Measurements from ENCODE around the gene ARL13B. TPM values are rescaled to one million over a fixed set of nuclear protein-coding genes. Genes with fewer than 3 reads are reported as not detected.

Gene ARL13B
- polyA plus RNA-seq, 1 of the 3 experiments (the other 2 are of a cell fraction): 4.9 TPM

- TF ChIP-seq USF2 (IDR thresholded peaks at IDR 0.05; ENCODE audit: borderline replicate concordance, low read depth, low read length) (no peak), POLR2AphosphoS5 (IDR thresholded peaks at IDR 0.05; ENCODE audit: low read depth, low read length) (no peak)
Observed at GRCh38 chr3:93988764-93989163, 8.8 kb downstream of the ARL13B start (continued).

- no peak overlapping the region for H3K4me3 ChIP-seq (ENCODE audit: low read depth in 2 of 2, low read length in 1 of 2)
- H3K9me3 ChIP-seq: no peaks in the 10 kb centered on the region
- H3K36me3 ChIP-seq (replicated peaks in 1 of 2; ENCODE audit: control insufficient read depth in 1 of 2, insufficient read depth in 2 of 2, low read length in 1 of 2): no peaks in the 10 kb centered on the region
- no peak overlapping the region for H3K9ac ChIP-seq
- no peak overlapping the region for H2AFZ ChIP-seq (ENCODE audit: low read depth)
- ChIA-PET POLR2A (interaction anchor here (0.6 to 0.7 kb wide), 2 partner anchors 16 to 130 kb away, joined by 3 read pairs; partner anchors contain the start of gene PROS1), CTCF (interaction anchor here (1.0 to 2.5 kb wide), 7 partner anchors 10 to 106 kb away, joined by 3 to 8 read pairs (median 4); partner anchors contain the start of gene PROS1)
- H3K9me2 ChIP-seq: no peaks in the 10 kb centered on the region
- H3K27me3 ChIP-seq (ENCODE audit: insufficient read depth): no peaks in the 10 kb centered on the region
- H3F3A ChIP-seq (replicated peaks; ENCODE audit: insufficient read depth): no peaks in the 10 kb centered on the region
- no peaks in the 10 kb centered on the region for H4K20me1 ChIP-seq (ENCODE audit: insufficient read depth)
- H3K79me2 ChIP-seq (ENCODE audit: insufficient read depth): peaks cover 86% of the 10 kb centered on the region
- DNase-seq: no peak
- TF ChIP-seq CHD2 (IDR thresholded peaks at IDR 0.05; ENCODE audit: low read length, partially characterized antibody): no peak
- TF ChIP-seq NRF1 (IDR thresholded peaks at IDR 0.05; ENCODE audit: low read depth, low read length): no peak
- TF ChIP-seq EP300 (IDR thresholded peaks at IDR 0.05; ENCODE audit: borderline replicate concordance in 1 of 2, low read depth in 1 of 2, low read length in 1 of 2): no peak
- H3K4me2 ChIP-seq: no peak overlapping the region
- whole genome bisulfite sequencing (ENCODE audit: low lambda C conversion rate): 94% methylated on average over 3 of the region's 3 CpGs
- no peak overlapping the region for H3K27ac ChIP-seq (ENCODE audit: low read depth in 2 of 2, low read length in 1 of 2)
- H3K4me1 ChIP-seq (ENCODE audit: control insufficient read depth in 1 of 2, insufficient read depth in 2 of 2, low read depth in 1 of 2, low read length in 1 of 2): peaks cover 3 to 11% of the 10 kb centered on the region in 2 experiments; a peak in 3 of 4 replicates
Observed at GRCh38 chr3:93989241-93989640, 9.3 kb downstream of the ARL13B start.

GRCh38 chr3:93991631-93992030, 11.7 kb downstream of the ARL13B start:
- no peak overlapping the region for H3K9ac ChIP-seq
- H3K27me3 ChIP-seq (ENCODE audit: insufficient read depth): no peaks in the 10 kb centered on the region
- ChIA-PET POLR2A (no interaction called here), CTCF (interaction anchor here (1.0 to 4.9 kb wide), 2 partner anchors 12 to 78 kb away, joined by 4 to 28 read pairs; no protein-coding TSS in a partner anchor)
- DNase-seq: no peak
- peaks cover 3 to 11% of the 10 kb centered on the region in 2 experiments; a peak in 3 of 4 replicates for H3K4me1 ChIP-seq (ENCODE audit: control insufficient read depth in 1 of 2, insufficient read depth in 2 of 2, low read depth in 1 of 2, low read length in 1 of 2)
- peaks cover 3% of the 10 kb centered on the region for H3F3A ChIP-seq (replicated peaks; ENCODE audit: insufficient read depth)
- H2AFZ ChIP-seq (ENCODE audit: low read depth): no peak overlapping the region
- peaks cover 72% of the 10 kb centered on the region for H3K79me2 ChIP-seq (ENCODE audit: insufficient read depth)
- WGBS (ENCODE audit: low lambda C conversion rate): 85% methylated on average over 2 of the region's 2 CpGs
- no peaks in the 10 kb centered on the region for H3K9me3 ChIP-seq
- H4K20me1 ChIP-seq (ENCODE audit: insufficient read depth): no peaks in the 10 kb centered on the region
- no peak for TF ChIP-seq REST (IDR thresholded peaks at IDR 0.05; ENCODE audit: low read depth, low read length)
- no peak for TF ChIP-seq SIN3A (IDR thresholded peaks at IDR 0.05; ENCODE audit: borderline replicate concordance, low read depth, low read length)
- no peak for TF ChIP-seq USF1 (IDR thresholded peaks at IDR 0.05; ENCODE audit: borderline replicate concordance, low read depth)
- no peak for TF ChIP-seq MAX (IDR thresholded peaks at IDR 0.05; ENCODE audit: low read depth)
- TF ChIP-seq MXI1 (IDR thresholded peaks at IDR 0.05; ENCODE audit: low read depth, low read length): no peak
- no peak for TF ChIP-seq FOXM1 (IDR thresholded peaks at IDR 0.05; ENCODE audit: low read depth)
- no peak for TF ChIP-seq GATA2 (CRISPR knock-in tag; IDR thresholded peaks at IDR 0.05)
- no peak for TF ChIP-seq USF2 (IDR thresholded peaks at IDR 0.05; ENCODE audit: borderline replicate concordance, low read depth, low read length)
- no peak for TF ChIP-seq SMC3 (IDR thresholded peaks at IDR 0.05; ENCODE audit: low read depth, low read length)
- TF ChIP-seq MEF2A (IDR thresholded peaks at IDR 0.05; ENCODE audit: borderline replicate concordance, low read depth): no peak
- TF ChIP-seq ELF1 (IDR thresholded peaks at IDR 0.05): no peak
- no peak for TF ChIP-seq CHD2 (IDR thresholded peaks at IDR 0.05; ENCODE audit: low read length, partially characterized antibody)
- no peak for TF ChIP-seq RXRA (IDR thresholded peaks at IDR 0.05; ENCODE audit: borderline replicate concordance, low read depth)
- no peaks in the 10 kb centered on the region for H3K36me3 ChIP-seq (replicated peaks in 1 of 2; ENCODE audit: control insufficient read depth in 1 of 2, insufficient read depth in 2 of 2, low read length in 1 of 2)
- no peak overlapping the region for H3K27ac ChIP-seq (ENCODE audit: low read depth in 2 of 2, low read length in 1 of 2)
- no peaks in the 10 kb centered on the region for H3K9me2 ChIP-seq
- no peak overlapping the region for H3K4me3 ChIP-seq (ENCODE audit: low read depth in 2 of 2, low read length in 1 of 2)
- no peak overlapping the region for H3K4me2 ChIP-seq

All from SK-N-SH (cell line).